ENCODE results near the gene CTNND1.

Gene CTNND1

GRCh38 chr11:57771365-57771764 is 9.8 kb downstream of the CTNND1 start:
- no peak overlapping the region for H3K4me3 ChIP-seq (ENCODE audit: low read depth, low read length)
- CTCF ChIA-PET, result interaction anchor here (0.8 to 1.6 kb wide), 3 partner anchors 9 to 29 kb away, joined by 3 to 7 read pairs (median 5); no protein-coding TSS in a partner anchor
- no peaks in the 10 kb centered on the region for H3K36me3 ChIP-seq (ENCODE audit: control insufficient read depth in 2 of 2, insufficient read depth in 1 of 2, low read length in 2 of 2)
- H3K9me3 ChIP-seq (ENCODE audit: control insufficient read depth, insufficient read depth, low read depth, low read length), result no peaks in the 10 kb centered on the region
- POLR2A ChIA-PET, result interaction anchor here (1.1 kb wide), 1 partner anchor 30 kb away, joined by 3 read pairs; the partner anchor contains the start of gene SELENOH
- peaks cover 4% of the 10 kb centered on the region; the same call in 1 of the 2 replicates for H3K4me1 ChIP-seq (ENCODE audit: control insufficient read depth, insufficient read depth, low read length)
- no peak overlapping the region for H3K27ac ChIP-seq (ENCODE audit: extremely low read depth, low read depth, low read length)
- TF ChIP-seq ZNF623 (tag by site-specific recombination; IDR thresholded peaks at IDR 0.05) (peak; percentile 95), ZNF423 (tag by site-specific recombination; IDR thresholded peaks at IDR 0.05) (no peak), ZSCAN30 (tag by site-specific recombination; IDR thresholded peaks at IDR 0.05) (no peak)

DNA sequence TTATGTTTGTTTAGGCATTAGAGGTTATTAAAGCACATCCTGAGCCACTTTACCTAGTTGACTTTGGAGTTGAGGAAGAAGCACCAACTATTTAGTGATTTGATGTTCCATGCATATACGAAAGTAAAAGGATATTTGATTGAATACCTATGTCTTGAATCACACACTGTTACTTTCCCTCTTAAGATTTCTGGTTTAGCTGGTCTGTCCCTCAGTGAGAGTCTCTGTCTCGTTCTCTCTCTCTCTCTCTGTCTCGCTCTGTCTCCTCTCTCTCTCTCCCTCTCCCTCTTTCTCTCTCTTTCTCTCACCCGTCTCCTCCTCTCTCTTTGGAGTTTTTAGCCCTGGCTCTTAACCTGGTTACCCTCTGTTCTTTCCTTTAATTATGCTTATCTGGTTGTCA is 11.0 kb downstream of the CTNND1 start:
- CTCF ChIA-PET, result interaction anchor here (1.2 kb wide), 1 partner anchor 10 kb away, joined by 5 read pairs; no protein-coding TSS in a partner anchor
- Histone ChIP-seq H3K27ac (ENCODE audit: extremely low read depth, low read depth, low read length) (no peak overlapping the region), H3K4me1 (ENCODE audit: control insufficient read depth, insufficient read depth, low read length) (peaks cover 5% of the 10 kb centered on the region; the same call in 1 of the 2 replicates), H3K36me3 (ENCODE audit: control insufficient read depth in 2 of 2, insufficient read depth in 1 of 2, low read length in 2 of 2) (no peaks in the 10 kb centered on the region), H3K9me3 (ENCODE audit: control insufficient read depth, insufficient read depth, low read depth, low read length) (no peaks in the 10 kb centered on the region), H3K4me3 (ENCODE audit: low read depth, low read length) (no peak overlapping the region)
- TF ChIP-seq, protein P1, sequence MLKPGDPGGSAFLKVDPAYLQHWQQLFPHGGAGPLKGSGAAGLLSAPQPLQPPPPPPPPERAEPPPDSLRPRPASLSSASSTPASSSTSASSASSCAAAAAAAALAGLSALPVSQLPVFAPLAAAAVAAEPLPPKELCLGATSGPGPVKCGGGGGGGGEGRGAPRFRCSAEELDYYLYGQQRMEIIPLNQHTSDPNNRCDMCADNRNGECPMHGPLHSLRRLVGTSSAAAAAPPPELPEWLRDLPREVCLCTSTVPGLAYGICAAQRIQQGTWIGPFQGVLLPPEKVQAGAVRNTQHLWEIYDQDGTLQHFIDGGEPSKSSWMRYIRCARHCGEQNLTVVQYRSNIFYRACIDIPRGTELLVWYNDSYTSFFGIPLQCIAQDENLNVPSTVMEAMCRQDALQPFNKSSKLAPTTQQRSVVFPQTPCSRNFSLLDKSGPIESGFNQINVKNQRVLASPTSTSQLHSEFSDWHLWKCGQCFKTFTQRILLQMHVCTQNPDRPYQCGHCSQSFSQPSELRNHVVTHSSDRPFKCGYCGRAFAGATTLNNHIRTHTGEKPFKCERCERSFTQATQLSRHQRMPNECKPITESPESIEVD (tag by site-specific recombination; IDR thresholded peaks at IDR 0.05), result 0 out of 2 replicates have a peak, but pooled peaks have one; percentile 2
- peak; percentile 63 for TF ChIP-seq ZNF366 (tag by site-specific recombination; conservative IDR thresholded peaks at IDR 0.05)
- no peak for TF ChIP-seq ZNF548 (tag by site-specific recombination; IDR thresholded peaks at IDR 0.05)
- peak; percentile 31; the same call in 1 of the 2 replicates for TF ChIP-seq PRDM4 (tag by site-specific recombination; IDR thresholded peaks at IDR 0.05)
- peak; percentile 97 for TF ChIP-seq ZNF596 (tag by site-specific recombination; IDR thresholded peaks at IDR 0.05)
- TF ChIP-seq GLI2 (tag by site-specific recombination; IDR thresholded peaks at IDR 0.05; ENCODE audit: borderline replicate concordance, low read depth), result no peak
- TF ChIP-seq PRDM1 (tag by site-specific recombination; IDR thresholded peaks at IDR 0.05), result peak; percentile 73
- POLR2A ChIA-PET, result no interaction called here

DNA sequence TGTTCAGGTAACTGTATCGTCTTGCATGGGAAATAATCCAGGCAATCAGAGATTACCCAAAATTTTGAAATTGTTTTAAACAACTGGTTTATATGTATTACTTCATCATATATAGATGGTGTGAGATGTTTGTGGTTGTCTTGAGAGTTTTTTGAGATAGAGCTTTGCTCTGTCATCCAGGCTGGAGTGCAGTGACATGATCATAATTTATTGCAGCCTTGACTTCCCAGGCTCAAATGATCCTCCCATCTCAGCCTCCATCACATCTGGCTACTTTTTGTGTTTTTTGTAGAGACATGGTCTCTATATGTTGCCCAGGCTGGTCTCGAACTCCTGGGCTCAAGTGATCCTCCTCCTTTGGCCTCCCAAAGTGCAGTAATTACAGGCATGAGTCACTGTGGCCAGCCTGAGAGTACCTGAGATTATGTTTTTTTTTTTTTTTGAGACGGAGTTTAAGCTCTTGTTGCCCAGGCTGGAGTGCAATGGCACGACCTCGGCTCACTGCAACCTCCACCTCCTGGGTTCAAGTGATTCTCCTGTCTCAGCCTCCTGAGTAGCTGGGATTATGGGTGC is 11.5 kb downstream of the CTNND1 start:
- Histone ChIP-seq H3K27ac (ENCODE audit: extremely low read depth, low read depth, low read length) (no peak overlapping the region), H3K9me3 (ENCODE audit: control insufficient read depth, insufficient read depth, low read depth, low read length) (no peaks in the 10 kb centered on the region), H3K4me3 (ENCODE audit: low read depth, low read length) (no peak overlapping the region), H3K4me1 (ENCODE audit: control insufficient read depth, insufficient read depth, low read length) (peaks cover 10% of the 10 kb centered on the region; the same call in 1 of the 2 replicates), H3K36me3 (ENCODE audit: control insufficient read depth in 2 of 2, insufficient read depth in 1 of 2, low read length in 2 of 2) (no peaks in the 10 kb centered on the region)
- ChIA-PET POLR2A (no interaction called here), CTCF (interaction anchor here (0.9 kb wide), 1 partner anchor 28 kb away, joined by 4 read pairs; no protein-coding TSS in a partner anchor)
- no peak for TF ChIP-seq ZNF626 (tag by site-specific recombination; IDR thresholded peaks at IDR 0.05)
- TF ChIP-seq ZNF423 (tag by site-specific recombination; IDR thresholded peaks at IDR 0.05), result no peak
- TF ChIP-seq ZNF571 (tag by site-specific recombination; IDR thresholded peaks at IDR 0.05), result no peak
- TF ChIP-seq ZNF394 (tag by site-specific recombination; IDR thresholded peaks at IDR 0.05; ENCODE audit: borderline replicate concordance), result peak; percentile 47; the same call in 1 of the 2 replicates
- peak; percentile 38; the same call in 1 of the 2 replicates for TF ChIP-seq SP7 (tag by site-specific recombination; IDR thresholded peaks at IDR 0.05)
- TF ChIP-seq SETDB1 (IDR thresholded peaks at IDR 0.05; ENCODE audit: insufficient read length, low read length), result no peak
- TF ChIP-seq, protein P2, sequence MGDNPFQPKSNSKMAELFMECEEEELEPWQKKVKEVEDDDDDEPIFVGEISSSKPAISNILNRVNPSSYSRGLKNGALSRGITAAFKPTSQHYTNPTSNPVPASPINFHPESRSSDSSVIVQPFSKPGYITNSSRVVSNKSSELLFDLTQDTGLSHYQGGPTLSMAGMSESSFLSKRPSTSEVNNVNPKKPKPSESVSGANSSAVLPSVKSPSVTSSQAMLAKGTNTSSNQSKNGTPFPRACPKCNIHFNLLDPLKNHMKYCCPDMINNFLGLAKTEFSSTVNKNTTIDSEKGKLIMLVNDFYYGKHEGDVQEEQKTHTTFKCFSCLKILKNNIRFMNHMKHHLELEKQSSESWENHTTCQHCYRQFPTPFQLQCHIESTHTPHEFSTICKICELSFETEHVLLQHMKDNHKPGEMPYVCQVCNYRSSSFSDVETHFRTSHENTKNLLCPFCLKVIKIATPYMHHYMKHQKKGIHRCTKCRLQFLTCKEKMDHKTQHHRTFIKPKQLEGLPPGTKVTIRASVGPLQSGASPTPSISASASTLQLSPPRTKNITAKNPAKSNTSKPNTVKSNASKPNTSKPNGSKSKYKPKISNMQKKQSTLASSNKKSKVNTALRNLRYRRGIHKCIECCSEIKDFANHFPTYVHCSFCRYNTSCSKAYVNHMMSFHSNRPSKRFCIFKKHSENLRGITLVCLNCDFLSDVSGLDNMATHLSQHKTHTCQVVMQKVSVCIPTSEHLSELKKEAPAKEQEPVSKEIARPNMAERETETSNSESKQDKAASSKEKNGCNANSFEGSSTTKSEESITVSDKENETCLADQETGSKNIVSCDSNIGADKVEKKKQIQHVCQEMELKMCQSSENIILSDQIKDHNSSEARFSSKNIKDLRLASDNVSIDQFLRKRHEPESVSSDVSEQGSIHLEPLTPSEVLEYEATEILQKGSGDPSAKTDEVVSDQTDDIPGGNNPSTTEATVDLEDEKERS (tag by site-specific recombination; IDR thresholded peaks at IDR 0.05), result no peak
- TF ChIP-seq HIC1 (tag by site-specific recombination; IDR thresholded peaks at IDR 0.05), result 0 out of 2 replicates have a peak, but pooled peaks have one; percentile 29
- TF ChIP-seq ZNF24 (tag by site-specific recombination; IDR thresholded peaks at IDR 0.05), result 0 out of 2 replicates have a peak, but pooled peaks have one; percentile 26
- no peak for TF ChIP-seq ZNF645 (tag by site-specific recombination; IDR thresholded peaks at IDR 0.05)
